Activated T-helper 2 cell treated with anti-CD3 and anti-CD28 coated beads, Interferon-gamma antibody, Interleukin-2, Interleukin-4, amounts not matched to agents 10 μg/mL and 5 μg/mL and 100 μg/mL, durations not matched to agents 14 hours and 24 hours and 36 hours (primary cell): Measurements from ENCODE around the gene TMEM59. TPM values are rescaled to one million over a fixed set of nuclear protein-coding genes. Genes with fewer than 3 reads are reported as not detected.

ENCODE experiments used
- DNase-seq: peaks from one replicate; pipeline ENCODE4 v3.0.0; 2021; ENCODE audit warnings: low spot score
- H3K27ac Mint-ChIP-seq: one replicate; pipeline ENCODE4 v1.8.0; 2021; ENCODE audit warnings: mixed read lengths
- H3K27me3 Mint-ChIP-seq: one replicate; pipeline ENCODE4 v1.8.0; 2021; ENCODE audit warnings: low read depth, mixed read lengths
- H3K36me3 Mint-ChIP-seq: one replicate; pipeline ENCODE4 v1.8.0; 2021; ENCODE audit warnings: low read depth, mixed read lengths
- H3K4me1 Mint-ChIP-seq: one replicate; pipeline ENCODE4 v1.8.0; 2021; ENCODE audit warnings: low read depth, mixed read lengths
- H3K4me3 Mint-ChIP-seq: one replicate; pipeline ENCODE4 v1.8.0; 2021; ENCODE audit warnings: low read depth, mild to moderate bottlenecking, moderate library complexity, mixed read lengths
- H3K9me3 Mint-ChIP-seq: one replicate; pipeline ENCODE4 v1.8.0; 2021; ENCODE audit warnings: mixed read lengths
- intact Hi-C: fragments of 100-400 bp; cut with micrococcal nuclease; formaldehyde crosslinking; loops from one replicate; pipeline ENCODE4 v1.15.1; 2023
- total RNA-seq: library from RNA; stranded (reverse); gene quantifications from 2 replicates; pipeline ENCODE4 v1.2.3, GENCODE V29; 2022

TMEM59 gene
- total RNA-seq, 1 donor from 2014 or later, result 128 TPM

DNA sequence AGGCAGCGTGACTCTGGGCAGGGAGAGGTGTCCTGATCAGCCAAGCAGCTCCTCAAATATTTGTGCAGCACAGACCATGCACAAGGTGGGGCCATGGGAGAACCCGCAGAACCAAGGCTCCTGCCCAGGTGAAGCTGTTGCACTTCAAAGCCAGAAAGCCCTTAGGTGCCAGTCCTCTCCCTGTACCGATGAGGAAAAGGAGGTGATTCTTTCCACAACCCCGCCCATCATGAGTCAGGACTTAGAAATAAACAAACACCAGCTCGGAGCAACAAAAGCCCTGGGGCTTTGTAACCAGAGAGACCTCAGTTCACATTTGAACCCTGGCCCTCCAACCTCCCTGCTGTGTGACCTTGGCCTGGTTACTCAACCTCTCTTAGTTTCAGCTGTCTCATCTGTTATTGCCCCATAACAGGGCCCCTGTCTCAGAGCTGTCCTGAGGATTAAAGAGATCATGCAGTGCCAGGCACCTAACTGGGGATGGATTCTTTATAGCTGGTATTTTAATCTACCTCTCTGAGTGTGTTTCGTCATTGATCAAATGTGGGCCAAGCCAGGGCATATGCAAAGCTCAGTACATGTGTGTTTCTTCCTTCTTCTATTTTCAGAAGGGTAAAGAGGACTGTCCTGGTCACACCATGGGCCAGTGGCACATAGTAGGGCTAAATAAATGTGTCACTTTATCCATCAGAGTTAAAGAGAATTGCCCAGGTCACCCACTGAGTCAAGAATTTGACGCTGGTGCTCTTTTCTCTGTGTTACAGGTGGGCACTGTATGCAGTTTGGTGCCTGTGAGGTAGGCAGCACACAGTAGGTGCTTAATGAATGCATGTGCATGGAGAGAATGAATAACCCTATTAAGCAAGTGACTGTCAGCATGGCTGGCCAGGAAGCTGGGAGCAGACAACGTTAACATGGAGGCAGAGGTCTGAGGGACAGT is 36.4 kb downstream of the TMEM59 start:
- Mint-ChIP-seq H3K36me3 (no peaks in the 10 kb centered on the region), H3K9me3 (no peaks in the 10 kb centered on the region), H3K27me3 (no peaks in the 10 kb centered on the region), H3K4me1 (no peaks in the 10 kb centered on the region), H3K27ac (no peak overlapping the region), H3K4me3 (no peak overlapping the region)
- intact Hi-C loops, result no loop called here
- DNase-seq, result no peak

- DNase-seq, result no peak
- Mint-ChIP-seq H3K27ac (no peak overlapping the region), H3K4me3 (no peak overlapping the region), H3K9me3 (no peaks in the 10 kb centered on the region), H3K27me3 (peaks cover 2% of the 10 kb centered on the region), H3K36me3 (no peaks in the 10 kb centered on the region), H3K4me1 (no peaks in the 10 kb centered on the region)
- intact Hi-C loops, result no loop called here
These were observed 38.9 kb downstream of the TMEM59 start for GRCh38 chr1:54014009-54014629.

DNA sequence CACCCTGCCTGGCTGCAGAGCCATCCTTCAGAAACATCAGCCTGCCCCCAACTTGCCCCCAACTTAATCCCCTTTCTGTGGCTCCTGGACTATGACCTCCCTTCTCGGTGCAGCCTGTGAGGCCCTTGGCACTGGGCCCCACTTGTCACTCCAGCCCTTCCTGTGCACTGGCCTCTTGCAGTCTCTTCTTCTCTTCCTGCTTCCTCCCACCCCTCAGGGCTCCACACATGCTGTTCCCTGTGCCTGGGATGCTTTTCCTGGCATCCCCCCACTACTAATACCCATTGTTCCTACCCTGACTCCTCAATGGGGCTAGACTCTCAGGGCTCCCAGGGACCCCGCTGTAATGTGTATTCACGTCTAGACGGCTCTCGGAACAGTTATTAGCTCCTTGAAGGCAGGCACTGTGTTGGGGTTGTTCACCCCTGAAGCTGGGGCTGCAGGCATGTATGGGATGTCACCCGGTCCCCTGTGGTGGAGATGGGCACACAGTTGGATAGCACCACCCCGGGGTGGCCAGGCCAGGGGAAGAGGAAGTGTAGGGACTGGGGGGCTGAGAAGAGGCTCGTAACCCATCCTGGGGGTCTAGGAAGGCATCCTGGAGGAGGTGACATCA is 39.5 kb downstream of the TMEM59 start:
- no peaks in the 10 kb centered on the region for H3K9me3 Mint-ChIP-seq
- no peak for DNase-seq
- no peak overlapping the region for H3K4me3 Mint-ChIP-seq
- peaks cover 2% of the 10 kb centered on the region for H3K27me3 Mint-ChIP-seq
- no peaks in the 10 kb centered on the region for H3K4me1 Mint-ChIP-seq
- H3K36me3 Mint-ChIP-seq, result no peaks in the 10 kb centered on the region
- intact Hi-C loops, result no loop called here
- H3K27ac Mint-ChIP-seq, result no peak overlapping the region

GRCh38 chr1:54012863-54013262 is 40.1 kb downstream of the TMEM59 start:
- Mint-ChIP-seq H3K4me3 (no peak overlapping the region), H3K27ac (no peak overlapping the region), H3K36me3 (no peaks in the 10 kb centered on the region), H3K27me3 (peaks cover 2% of the 10 kb centered on the region), H3K4me1 (no peaks in the 10 kb centered on the region), H3K9me3 (no peaks in the 10 kb centered on the region)
- intact Hi-C loops, result no loop called here
- no peak for DNase-seq

GRCh38 chr1:54012008-54012325 is 41.0 kb downstream of the TMEM59 start:
- no peak overlapping the region for H3K27ac Mint-ChIP-seq
- H3K4me1 Mint-ChIP-seq, result no peaks in the 10 kb centered on the region
- H3K36me3 Mint-ChIP-seq, result no peaks in the 10 kb centered on the region
- peaks cover 3% of the 10 kb centered on the region for H3K27me3 Mint-ChIP-seq
- no peaks in the 10 kb centered on the region for H3K9me3 Mint-ChIP-seq
- no peak overlapping the region for H3K4me3 Mint-ChIP-seq
- intact Hi-C loops, result no loop called here
- DNase-seq, result no peak

DNA sequence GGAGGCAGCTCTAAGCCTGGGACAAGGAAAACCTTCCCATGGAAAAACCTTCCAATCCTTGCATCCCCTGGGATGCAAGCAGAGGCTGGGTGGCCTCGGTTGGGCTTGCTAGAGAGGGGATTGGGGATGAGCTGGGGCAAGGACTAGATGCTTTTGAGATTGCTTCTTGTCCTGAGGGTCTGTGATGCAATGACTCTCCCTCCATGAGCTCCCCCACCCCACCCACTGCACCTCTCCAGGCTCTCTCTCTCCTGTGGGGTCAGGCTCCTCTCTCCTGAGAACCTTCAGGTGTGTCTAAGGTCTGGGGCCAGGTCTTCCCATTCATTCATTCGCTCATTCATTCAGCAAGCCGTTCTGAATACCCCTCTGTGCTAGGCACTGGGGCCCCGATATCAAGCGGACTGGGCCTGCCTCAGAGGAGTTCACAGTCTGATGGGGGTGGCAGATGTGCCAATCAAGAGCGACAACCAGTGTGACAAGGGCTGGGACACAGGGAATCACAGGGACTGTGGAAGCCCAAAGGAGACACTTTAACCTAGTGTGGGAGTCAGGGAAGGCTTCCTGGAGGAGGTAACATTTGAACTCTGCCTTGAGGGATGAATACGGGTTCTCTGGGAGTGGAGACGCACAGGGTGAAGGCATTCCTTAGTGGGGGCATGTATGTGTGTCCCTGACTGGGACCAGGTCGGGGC is 41.5 kb downstream of the TMEM59 start:
- no peaks in the 10 kb centered on the region for H3K4me1 Mint-ChIP-seq
- H3K36me3 Mint-ChIP-seq, result no peaks in the 10 kb centered on the region
- no peak overlapping the region for H3K4me3 Mint-ChIP-seq
- H3K9me3 Mint-ChIP-seq, result no peaks in the 10 kb centered on the region
- no peak overlapping the region for H3K27ac Mint-ChIP-seq
- no peak for DNase-seq
- H3K27me3 Mint-ChIP-seq, result peaks cover 5% of the 10 kb centered on the region
- intact Hi-C loops, result no loop called here

DNA sequence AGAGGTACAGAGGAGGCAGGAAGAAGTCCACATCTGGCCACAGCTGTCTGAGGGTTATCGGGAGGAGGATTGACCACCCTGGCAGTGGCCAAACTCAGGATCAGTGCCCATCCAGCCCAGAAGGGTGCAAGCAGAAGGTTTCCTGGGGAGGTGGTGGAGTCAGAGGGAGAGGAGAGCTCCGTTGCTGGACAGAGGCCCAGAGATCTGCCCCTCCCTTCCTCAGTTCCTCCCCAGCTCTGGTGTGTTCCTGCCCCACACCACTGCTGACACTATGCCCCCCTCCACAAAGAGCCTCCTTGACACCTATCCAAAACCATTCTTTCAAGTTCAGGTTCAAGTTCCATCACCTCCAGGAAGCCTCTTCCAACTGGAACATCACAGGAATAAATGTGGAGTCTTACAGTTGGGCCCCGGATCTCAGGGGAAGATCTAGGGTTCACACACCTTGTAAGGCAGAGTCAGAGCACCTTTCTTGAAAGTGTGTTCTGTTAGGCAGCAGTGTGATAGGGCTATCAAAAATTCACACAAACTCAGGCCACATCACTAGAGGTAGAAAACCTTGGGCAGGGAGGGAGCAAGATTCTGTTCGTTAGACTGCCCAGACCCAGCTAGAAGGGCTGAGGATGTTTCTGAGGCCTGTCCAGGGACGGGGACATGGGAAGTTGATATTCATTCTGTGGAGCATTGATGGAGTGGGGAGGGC is 42.4 kb downstream of the TMEM59 start:
- H3K4me3 Mint-ChIP-seq, result no peak overlapping the region
- intact Hi-C loops, result no loop called here
- no peaks in the 10 kb centered on the region for H3K36me3 Mint-ChIP-seq
- no peak for DNase-seq
- H3K27ac Mint-ChIP-seq, result no peak overlapping the region
- no peaks in the 10 kb centered on the region for H3K4me1 Mint-ChIP-seq
- peaks cover 7% of the 10 kb centered on the region for H3K27me3 Mint-ChIP-seq
- no peaks in the 10 kb centered on the region for H3K9me3 Mint-ChIP-seq

DNA sequence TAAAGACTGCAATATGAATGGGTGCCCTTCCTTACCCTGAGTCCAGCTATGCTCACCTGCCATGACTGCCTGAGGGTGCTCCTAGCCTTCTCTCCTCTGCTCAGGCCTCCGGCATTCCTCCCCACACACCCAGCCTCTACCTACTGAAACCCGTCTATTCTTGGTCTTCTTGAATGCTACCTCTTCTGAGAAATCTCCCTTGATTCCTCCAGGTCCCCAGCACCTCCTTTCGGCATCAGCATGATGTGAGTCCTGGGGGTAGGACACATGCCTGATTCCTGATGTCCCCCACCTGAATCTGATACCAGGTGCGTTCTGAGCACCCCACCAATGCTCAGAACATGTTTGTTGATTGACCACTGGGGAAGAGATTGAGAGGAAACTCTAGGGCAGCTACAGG is 43.6 kb downstream of the TMEM59 start:
- intact Hi-C loops, result no loop called here
- Mint-ChIP-seq H3K4me1 (no peaks in the 10 kb centered on the region), H3K27me3 (peaks cover 7% of the 10 kb centered on the region), H3K4me3 (no peak overlapping the region), H3K27ac (no peak overlapping the region), H3K36me3 (no peaks in the 10 kb centered on the region), H3K9me3 (no peaks in the 10 kb centered on the region)
- DNase-seq, result no peak

DNA sequence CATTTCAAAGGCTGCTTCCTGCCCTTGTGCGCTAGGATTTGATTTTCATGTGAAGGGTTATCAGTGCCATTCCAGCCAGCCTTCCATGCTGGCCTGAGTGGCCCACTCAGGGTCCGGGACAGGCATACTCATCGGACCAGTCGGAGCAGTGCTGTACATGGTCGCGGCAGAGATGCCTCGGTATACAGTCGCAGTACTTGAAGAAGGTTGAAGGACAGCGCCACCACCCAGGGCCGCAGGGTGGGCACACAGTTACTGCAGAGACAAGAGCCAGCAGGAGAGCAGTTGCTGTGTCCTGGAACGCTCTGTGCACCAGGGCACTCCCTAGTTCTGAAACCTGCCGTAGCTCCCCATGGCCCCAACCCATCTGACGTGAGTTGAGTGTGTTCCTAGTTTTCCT is 44.1 kb downstream of the TMEM59 start:
- peaks cover 7% of the 10 kb centered on the region for H3K27me3 Mint-ChIP-seq
- no peaks in the 10 kb centered on the region for H3K36me3 Mint-ChIP-seq
- no peaks in the 10 kb centered on the region for H3K9me3 Mint-ChIP-seq
- H3K4me1 Mint-ChIP-seq, result no peaks in the 10 kb centered on the region
- intact Hi-C loops, result no loop called here
- no peak for DNase-seq
- H3K4me3 Mint-ChIP-seq, result no peak overlapping the region
- H3K27ac Mint-ChIP-seq, result no peak overlapping the region

DNA sequence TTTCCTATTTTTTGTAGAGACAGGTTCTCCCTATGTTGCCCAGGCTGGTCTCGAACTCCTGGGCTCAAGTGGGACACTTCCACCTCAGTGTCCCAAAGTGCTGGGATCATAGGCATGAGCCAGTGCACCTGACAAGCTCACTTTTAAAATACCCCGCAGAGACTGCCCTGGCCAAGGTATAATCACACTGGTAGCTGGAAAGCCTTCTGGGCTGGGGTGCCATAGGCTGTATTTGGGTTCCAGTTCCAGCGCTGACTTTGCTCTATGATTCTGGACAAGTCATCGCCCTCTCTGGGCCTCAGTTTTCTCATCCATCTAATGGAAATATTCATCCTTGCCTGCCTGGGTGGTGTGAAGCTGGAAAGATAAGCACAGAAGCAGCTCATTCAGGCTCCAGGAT is 45.4 kb downstream of the TMEM59 start:
- Mint-ChIP-seq H3K36me3 (no peaks in the 10 kb centered on the region), H3K4me3 (no peak overlapping the region), H3K4me1 (no peaks in the 10 kb centered on the region), H3K9me3 (no peaks in the 10 kb centered on the region), H3K27me3 (peaks cover 7% of the 10 kb centered on the region), H3K27ac (no peak overlapping the region)
- intact Hi-C loops, result no loop called here
- no peak for DNase-seq

DNA sequence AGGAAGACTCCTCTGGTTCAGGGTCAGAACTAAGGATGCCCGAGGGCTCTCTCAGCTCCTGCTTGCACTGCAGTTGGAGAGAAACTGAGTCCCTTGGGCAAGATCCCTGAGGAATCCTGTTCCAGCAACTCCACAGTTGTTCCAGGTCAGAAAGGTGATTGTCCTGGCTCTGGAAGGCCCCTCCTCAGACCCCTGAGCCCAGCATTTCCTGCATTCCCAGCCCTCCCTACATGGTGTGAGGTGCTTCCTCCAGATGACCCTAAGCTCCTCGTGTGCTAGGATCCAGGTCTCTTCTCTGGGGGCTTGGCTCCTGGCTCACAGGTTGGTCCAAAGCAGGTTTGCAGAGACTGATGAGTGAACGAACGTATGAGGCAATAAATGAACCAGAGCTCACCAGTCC is 46.5 kb downstream of the TMEM59 start:
- no peak overlapping the region for H3K4me3 Mint-ChIP-seq
- no peak for DNase-seq
- H3K9me3 Mint-ChIP-seq, result no peaks in the 10 kb centered on the region
- H3K27ac Mint-ChIP-seq, result no peak overlapping the region
- H3K4me1 Mint-ChIP-seq, result no peaks in the 10 kb centered on the region
- no peaks in the 10 kb centered on the region for H3K36me3 Mint-ChIP-seq
- H3K27me3 Mint-ChIP-seq, result peaks cover 7% of the 10 kb centered on the region
- intact Hi-C loops, result no loop called here

- Mint-ChIP-seq H3K27me3 (peaks cover 5% of the 10 kb centered on the region), H3K4me3 (no peak overlapping the region), H3K27ac (no peak overlapping the region), H3K36me3 (no peaks in the 10 kb centered on the region), H3K4me1 (no peaks in the 10 kb centered on the region), H3K9me3 (no peaks in the 10 kb centered on the region)
- no peak for DNase-seq
- intact Hi-C loops, result no loop called here
These were observed 48.4 kb downstream of the TMEM59 start for GRCh38 chr1:54004481-54005049.
